ENCODE data around the gene ZMYM2. TPM values are rescaled to one million over a fixed set of nuclear protein-coding genes. Genes with fewer than 3 reads are reported as not detected.

The ZMYM2 gene
- total and polyA plus RNA-seq, 2 experiments from 2014 or later, result 87.9 to 159 TPM

GRCh38 chr13:20058476-20058875 is 99.9 kb downstream of the ZMYM2 start (continued):
- TF ChIP-seq REST (IDR thresholded peaks at IDR 0.05; ENCODE audit: unreplicated experiment), result no peak
- no peak for TF ChIP-seq ETS1 (IDR thresholded peaks at IDR 0.05)
- TF ChIP-seq EZH2phosphoT487 (IDR thresholded peaks at IDR 0.05; ENCODE audit: unreplicated experiment), result no peak
- TF ChIP-seq CREB1 (CRISPR knock-in tag; IDR thresholded peaks at IDR 0.05; ENCODE audit: low read depth), result no peak
- TF ChIP-seq STAT1 (IDR thresholded peaks at IDR 0.05; ENCODE audit: unreplicated experiment), result no peak
- no peak for TF ChIP-seq JUNB (IDR thresholded peaks at IDR 0.05; ENCODE audit: unreplicated experiment)
- TF ChIP-seq ZNF114 (CRISPR knock-in tag; IDR thresholded peaks at IDR 0.05), result no peak
- TF ChIP-seq EZH2 (IDR thresholded peaks at IDR 0.05; ENCODE audit: low read depth, unreplicated experiment), result no peak
- TF ChIP-seq CTCF (conservative IDR thresholded peaks at IDR 0.05; ENCODE audit: low read depth in 2 of 2), result no peak
- no peak for TF ChIP-seq NANOG (IDR thresholded peaks at IDR 0.05; ENCODE audit: borderline replicate concordance)

- DNase-seq (ENCODE audit: low spot score), result no peak
- Histone ChIP-seq H3F3A (replicated peaks; ENCODE audit: low read depth) (0 out of 2 replicates have a peak, but pooled peaks cover 3% of the 10 kb centered on the region), H3K9me2 (ENCODE audit: insufficient read depth) (no peaks in the 10 kb centered on the region), H2AFZ (no peak overlapping the region), H3K4me2 (no peak overlapping the region), H4K20me1 (replicated peaks; ENCODE audit: insufficient read depth) (no peaks in the 10 kb centered on the region; the same call in 1 of the 2 replicates), H3K79me2 (replicated peaks; ENCODE audit: insufficient read depth) (peaks cover 3% of the 10 kb centered on the region; the same call in 1 of the 2 replicates), H3K27me3 (ENCODE audit: insufficient read depth) (no peaks in the 10 kb centered on the region), H3K4me3 (no peak overlapping the region), H3K36me3 (ENCODE audit: insufficient read depth) (peaks cover 71% of the 10 kb centered on the region), H3K27ac (ENCODE audit: low read depth) (no peak overlapping the region), H3K4me1 (ENCODE audit: insufficient read depth) (no peaks in the 10 kb centered on the region)
- H3K4me3 Mint-ChIP-seq, result no peak overlapping the region
- no peaks in the 10 kb centered on the region for H3K27me3 Mint-ChIP-seq (ENCODE audit: insufficient read depth, low read depth, poor library complexity)
- ATAC-seq, result no peak
- H3K36me3 Mint-ChIP-seq (ENCODE audit: low read depth), result peaks cover 69% of the 10 kb centered on the region
- H3K27ac Mint-ChIP-seq, result no peak overlapping the region
- no peaks in the 10 kb centered on the region for H3K9me3 Mint-ChIP-seq
- no peaks in the 10 kb centered on the region for H3K4me1 Mint-ChIP-seq
- TF ChIP-seq ZNF331 (CRISPR knock-in tag; IDR thresholded peaks at IDR 0.05; ENCODE audit: low read depth) (no peak), ZNF114 (CRISPR knock-in tag; IDR thresholded peaks at IDR 0.05) (no peak), EZH2phosphoT487 (IDR thresholded peaks at IDR 0.05; ENCODE audit: unreplicated experiment) (no peak), ZNF462 (CRISPR knock-in tag; IDR thresholded peaks at IDR 0.05) (no peak), JUNB (IDR thresholded peaks at IDR 0.05; ENCODE audit: unreplicated experiment) (no peak)
These were observed 105.6 kb downstream of the ZMYM2 start for GRCh38 chr13:20064128-20064527.

Data from GM23338 (cell line).